ENCODE data around the gene CRISPLD2.

CRISPLD2 gene

GRCh38 chr16:84821728-84822689 is 2.2 kb downstream of the CRISPLD2 start:
- no peak for TF ChIP-seq EZH2phosphoT487 (IDR thresholded peaks at IDR 0.05; ENCODE audit: borderline replicate concordance)
- H3K79me2 ChIP-seq (ENCODE audit: insufficient read depth, low read length): no peaks in the 10 kb centered on the region
- no peaks in the 10 kb centered on the region for H3F3A ChIP-seq (ENCODE audit: low read depth)
- no peak overlapping the region for H3K9ac ChIP-seq (ENCODE audit: low read depth, low read length, poor library complexity, severe bottlenecking)
- no peaks in the 10 kb centered on the region for H3K9me2 ChIP-seq (replicated peaks; ENCODE audit: low read depth, low read length)
- H3K36me3 ChIP-seq (ENCODE audit: insufficient read depth, low read length): no peaks in the 10 kb centered on the region
- H3K4me1 ChIP-seq (ENCODE audit: insufficient read depth, low read length, poor library complexity, severe bottlenecking): no peaks in the 10 kb centered on the region
- H2AFZ ChIP-seq (ENCODE audit: low read length): no peak overlapping the region
- H3K9me3 ChIP-seq (ENCODE audit: insufficient read depth, low read depth, low read length): no peaks in the 10 kb centered on the region
- no peak overlapping the region for H3K4me3 ChIP-seq (ENCODE audit: low read length, poor library complexity, severe bottlenecking)
- H3K4me2 ChIP-seq (ENCODE audit: low read depth, low read length, poor library complexity, severe bottlenecking): no peak overlapping the region
- H4K20me1 ChIP-seq (ENCODE audit: insufficient read depth, low read length, poor library complexity, severe bottlenecking): no peaks in the 10 kb centered on the region
- H3K27me3 ChIP-seq (ENCODE audit: insufficient read depth, low read length, poor library complexity, severe bottlenecking): no peaks in the 10 kb centered on the region

- no peaks in the 10 kb centered on the region for H3K9me2 ChIP-seq (replicated peaks; ENCODE audit: low read depth, low read length)
- H3K79me2 ChIP-seq (ENCODE audit: insufficient read depth, low read length): no peaks in the 10 kb centered on the region
- no peak for TF ChIP-seq EZH2phosphoT487 (IDR thresholded peaks at IDR 0.05; ENCODE audit: borderline replicate concordance)
- TF ChIP-seq CTCF (conservative IDR thresholded peaks at IDR 0.05; ENCODE audit: low read length): no peak
- no peak overlapping the region for H3K4me3 ChIP-seq (ENCODE audit: low read length, poor library complexity, severe bottlenecking)
- no peaks in the 10 kb centered on the region for H3F3A ChIP-seq (ENCODE audit: low read depth)
- H3K27me3 ChIP-seq (ENCODE audit: insufficient read depth, low read length, poor library complexity, severe bottlenecking): no peaks in the 10 kb centered on the region
- H3K4me1 ChIP-seq (ENCODE audit: insufficient read depth, low read length, poor library complexity, severe bottlenecking): no peaks in the 10 kb centered on the region
- H3K9me3 ChIP-seq (ENCODE audit: insufficient read depth, low read depth, low read length): no peaks in the 10 kb centered on the region
- no peak overlapping the region for H3K9ac ChIP-seq (ENCODE audit: low read depth, low read length, poor library complexity, severe bottlenecking)
- no peak overlapping the region for H3K4me2 ChIP-seq (ENCODE audit: low read depth, low read length, poor library complexity, severe bottlenecking)
- no peaks in the 10 kb centered on the region for H3K36me3 ChIP-seq (ENCODE audit: insufficient read depth, low read length)
- no peaks in the 10 kb centered on the region for H4K20me1 ChIP-seq (ENCODE audit: insufficient read depth, low read length, poor library complexity, severe bottlenecking)
- H2AFZ ChIP-seq (ENCODE audit: low read length): no peak overlapping the region
Observed at GRCh38 chr16:84822990-84823389, 3.2 kb downstream of the CRISPLD2 start.

- TF ChIP-seq CTCF (conservative IDR thresholded peaks at IDR 0.05; ENCODE audit: low read length): no peak
- TF ChIP-seq EZH2phosphoT487 (IDR thresholded peaks at IDR 0.05; ENCODE audit: borderline replicate concordance): no peak
- Histone ChIP-seq H3K27me3 (ENCODE audit: insufficient read depth, low read length, poor library complexity, severe bottlenecking) (no peaks in the 10 kb centered on the region), H3K9me2 (replicated peaks; ENCODE audit: low read depth, low read length) (no peaks in the 10 kb centered on the region), H3K4me3 (ENCODE audit: low read length, poor library complexity, severe bottlenecking) (no peak overlapping the region), H3K36me3 (ENCODE audit: insufficient read depth, low read length) (no peaks in the 10 kb centered on the region), H3K9ac (ENCODE audit: low read depth, low read length, poor library complexity, severe bottlenecking) (no peak overlapping the region), H3F3A (ENCODE audit: low read depth) (no peaks in the 10 kb centered on the region), H3K9me3 (ENCODE audit: insufficient read depth, low read depth, low read length) (no peaks in the 10 kb centered on the region), H3K79me2 (ENCODE audit: insufficient read depth, low read length) (no peaks in the 10 kb centered on the region), H2AFZ (ENCODE audit: low read length) (no peak overlapping the region), H3K4me1 (ENCODE audit: insufficient read depth, low read length, poor library complexity, severe bottlenecking) (no peaks in the 10 kb centered on the region), H3K4me2 (ENCODE audit: low read depth, low read length, poor library complexity, severe bottlenecking) (no peak overlapping the region), H4K20me1 (ENCODE audit: insufficient read depth, low read length, poor library complexity, severe bottlenecking) (no peaks in the 10 kb centered on the region)
Observed at GRCh38 chr16:84823484-84823883, 3.7 kb downstream of the CRISPLD2 start.

Measured in Loucy (cell line).